Liver (tissue), 3 donors: ENCODE measurements around the gene GRK6.

Experiments used
- EGR1 ChIP-seq, 2 donors: IDR thresholded peaks; 2 replicates each; pipeline ENCODE4 v1.6.1; 2016 to 2018; ENCODE audit warnings: antibody characterized with exemption in 2 of 2, low read depth in 2 of 2
- FOXA1 ChIP-seq: IDR thresholded peaks from 2 replicates; pipeline ENCODE4 v1.6.1; 2016; ENCODE audit warnings: antibody characterized with exemption
- GABPA ChIP-seq, 2 donors: IDR thresholded peaks in 1 of 2; conservative IDR thresholded peaks in 1 of 2; 2 replicates each; pipeline ENCODE4 v1.6.1; 2016; ENCODE audit warnings: antibody characterized with exemption in 2 of 2, mild to moderate bottlenecking in 1 of 2, moderate library complexity in 1 of 2
- JUND ChIP-seq, 2 donors: IDR thresholded peaks; 2 replicates each; pipeline ENCODE4 v1.6.1; 2016; ENCODE audit warnings: antibody characterized with exemption in 2 of 2
- RAD21 ChIP-seq, 2 donors: IDR thresholded peaks; 2 replicates each; pipeline ENCODE4 v1.6.1; 2016; ENCODE audit warnings: antibody characterized with exemption in 2 of 2, mild to moderate bottlenecking in 2 of 2
- RXRA ChIP-seq, 2 donors: IDR thresholded peaks; 2 replicates each; pipeline ENCODE4 v1.6.1; 2017 to 2018; ENCODE audit warnings: antibody characterized with exemption in 2 of 2, mild to moderate bottlenecking in 1 of 2
- SP1 ChIP-seq: IDR thresholded peaks from 2 replicates; pipeline ENCODE4 v1.6.1; 2018; ENCODE audit warnings: antibody characterized with exemption, mild to moderate bottlenecking
- TAF1 ChIP-seq: conservative IDR thresholded peaks from 2 replicates; pipeline ENCODE4 v1.6.1; 2016; ENCODE audit warnings: antibody characterized with exemption, mild to moderate bottlenecking
- YY1 ChIP-seq: IDR thresholded peaks from 2 replicates; pipeline ENCODE4 v1.6.1; 2016; ENCODE audit warnings: antibody characterized with exemption, mild to moderate bottlenecking
- TF ChIP-seq, protein P1 (sequence below): IDR thresholded peaks from 2 replicates; pipeline ENCODE4 v1.6.1; 2016; ENCODE audit warnings: antibody characterized with exemption, mild to moderate bottlenecking
- TF ChIP-seq, protein P2 (sequence below): fragments of 150-350 bp; IDR thresholded peaks from 2 replicates; pipeline ENCODE4 v1.5.1; 2017; ENCODE audit warnings: improper control_type of control experiment, low read depth, low read length; ENCODE audit not compliant: missing input control
- TF ChIP-seq, protein P3 (sequence below): IDR thresholded peaks from 2 replicates; pipeline ENCODE4 v1.6.1; 2016; ENCODE audit warnings: antibody characterized with exemption
- TF ChIP-seq, protein P4 (sequence below): IDR thresholded peaks from 2 replicates; pipeline ENCODE4 v1.6.1; 2016; ENCODE audit warnings: antibody characterized with exemption
- donor health status: healthy.
- donor health status: healthy.

DNA sequence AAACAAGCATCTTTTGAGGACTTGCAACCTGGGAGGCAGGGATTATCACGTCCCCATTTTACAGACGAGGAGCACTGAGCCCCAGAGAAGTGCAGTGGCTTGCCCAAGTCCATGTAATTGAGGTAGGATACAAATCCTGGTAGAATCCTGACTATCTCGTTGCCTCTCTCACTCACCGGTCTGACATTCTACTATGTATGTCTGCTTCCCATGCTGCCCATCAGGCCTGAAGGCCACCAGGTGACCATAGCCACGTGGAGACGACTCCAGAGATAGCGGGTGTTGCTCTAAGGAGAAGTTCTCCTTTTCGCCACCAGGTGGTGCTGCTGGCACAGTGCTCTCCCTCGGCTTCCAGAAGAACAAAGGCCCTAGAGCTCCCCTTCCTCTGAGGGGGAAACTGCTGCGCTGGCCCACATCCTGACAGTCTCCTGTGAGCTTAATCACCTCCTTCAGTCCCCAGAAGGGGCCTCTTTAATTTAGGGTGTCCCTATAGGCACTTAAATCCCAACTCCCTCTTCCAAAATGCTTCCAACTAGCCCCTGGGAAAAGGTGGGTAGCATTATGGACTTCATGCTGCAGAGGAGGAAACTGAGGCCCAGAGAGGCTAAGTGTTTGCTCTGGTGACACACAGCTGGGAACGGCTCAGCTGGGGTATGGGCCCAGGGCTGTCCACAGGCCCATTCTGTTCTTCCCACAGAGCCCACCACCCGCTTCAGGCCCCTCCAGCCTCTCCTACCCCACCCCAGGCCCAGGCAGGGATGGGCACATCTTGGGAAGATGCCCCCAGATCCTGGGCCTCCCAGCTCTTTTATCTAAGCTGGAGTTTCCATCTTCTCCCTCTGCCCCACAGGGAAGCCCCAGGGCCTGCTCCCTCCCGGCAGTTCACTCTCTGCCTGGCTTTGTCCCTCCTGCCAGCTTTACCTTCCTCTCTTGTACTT lies 35.8 kb upstream of the GRK6 start:
- TF ChIP-seq, protein P1, sequence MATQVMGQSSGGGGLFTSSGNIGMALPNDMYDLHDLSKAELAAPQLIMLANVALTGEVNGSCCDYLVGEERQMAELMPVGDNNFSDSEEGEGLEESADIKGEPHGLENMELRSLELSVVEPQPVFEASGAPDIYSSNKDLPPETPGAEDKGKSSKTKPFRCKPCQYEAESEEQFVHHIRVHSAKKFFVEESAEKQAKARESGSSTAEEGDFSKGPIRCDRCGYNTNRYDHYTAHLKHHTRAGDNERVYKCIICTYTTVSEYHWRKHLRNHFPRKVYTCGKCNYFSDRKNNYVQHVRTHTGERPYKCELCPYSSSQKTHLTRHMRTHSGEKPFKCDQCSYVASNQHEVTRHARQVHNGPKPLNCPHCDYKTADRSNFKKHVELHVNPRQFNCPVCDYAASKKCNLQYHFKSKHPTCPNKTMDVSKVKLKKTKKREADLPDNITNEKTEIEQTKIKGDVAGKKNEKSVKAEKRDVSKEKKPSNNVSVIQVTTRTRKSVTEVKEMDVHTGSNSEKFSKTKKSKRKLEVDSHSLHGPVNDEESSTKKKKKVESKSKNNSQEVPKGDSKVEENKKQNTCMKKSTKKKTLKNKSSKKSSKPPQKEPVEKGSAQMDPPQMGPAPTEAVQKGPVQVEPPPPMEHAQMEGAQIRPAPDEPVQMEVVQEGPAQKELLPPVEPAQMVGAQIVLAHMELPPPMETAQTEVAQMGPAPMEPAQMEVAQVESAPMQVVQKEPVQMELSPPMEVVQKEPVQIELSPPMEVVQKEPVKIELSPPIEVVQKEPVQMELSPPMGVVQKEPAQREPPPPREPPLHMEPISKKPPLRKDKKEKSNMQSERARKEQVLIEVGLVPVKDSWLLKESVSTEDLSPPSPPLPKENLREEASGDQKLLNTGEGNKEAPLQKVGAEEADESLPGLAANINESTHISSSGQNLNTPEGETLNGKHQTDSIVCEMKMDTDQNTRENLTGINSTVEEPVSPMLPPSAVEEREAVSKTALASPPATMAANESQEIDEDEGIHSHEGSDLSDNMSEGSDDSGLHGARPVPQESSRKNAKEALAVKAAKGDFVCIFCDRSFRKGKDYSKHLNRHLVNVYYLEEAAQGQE, result no peak
- TF ChIP-seq GABPA (IDR thresholded peaks at IDR 0.05 in 1 of 2, conservative IDR thresholded peaks at IDR 0.05 in 1 of 2) (no peak), EGR1 (IDR thresholded peaks at IDR 0.05; ENCODE audit: low read depth in 2 of 2) (no peak), YY1 (no peak), TAF1 (no peak), RAD21 (IDR thresholded peaks at IDR 0.05) (peak; percentile 96 to 99), JUND (IDR thresholded peaks at IDR 0.05) (no peak), FOXA1 (no peak), RXRA (IDR thresholded peaks at IDR 0.05) (no peak), SP1 (no peak)
- TF ChIP-seq, protein P2, sequence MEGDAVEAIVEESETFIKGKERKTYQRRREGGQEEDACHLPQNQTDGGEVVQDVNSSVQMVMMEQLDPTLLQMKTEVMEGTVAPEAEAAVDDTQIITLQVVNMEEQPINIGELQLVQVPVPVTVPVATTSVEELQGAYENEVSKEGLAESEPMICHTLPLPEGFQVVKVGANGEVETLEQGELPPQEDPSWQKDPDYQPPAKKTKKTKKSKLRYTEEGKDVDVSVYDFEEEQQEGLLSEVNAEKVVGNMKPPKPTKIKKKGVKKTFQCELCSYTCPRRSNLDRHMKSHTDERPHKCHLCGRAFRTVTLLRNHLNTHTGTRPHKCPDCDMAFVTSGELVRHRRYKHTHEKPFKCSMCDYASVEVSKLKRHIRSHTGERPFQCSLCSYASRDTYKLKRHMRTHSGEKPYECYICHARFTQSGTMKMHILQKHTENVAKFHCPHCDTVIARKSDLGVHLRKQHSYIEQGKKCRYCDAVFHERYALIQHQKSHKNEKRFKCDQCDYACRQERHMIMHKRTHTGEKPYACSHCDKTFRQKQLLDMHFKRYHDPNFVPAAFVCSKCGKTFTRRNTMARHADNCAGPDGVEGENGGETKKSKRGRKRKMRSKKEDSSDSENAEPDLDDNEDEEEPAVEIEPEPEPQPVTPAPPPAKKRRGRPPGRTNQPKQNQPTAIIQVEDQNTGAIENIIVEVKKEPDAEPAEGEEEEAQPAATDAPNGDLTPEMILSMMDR, result peak; percentile 97
- TF ChIP-seq, protein P3, sequence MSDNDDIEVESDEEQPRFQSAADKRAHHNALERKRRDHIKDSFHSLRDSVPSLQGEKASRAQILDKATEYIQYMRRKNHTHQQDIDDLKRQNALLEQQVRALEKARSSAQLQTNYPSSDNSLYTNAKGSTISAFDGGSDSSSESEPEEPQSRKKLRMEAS, result no peak
- TF ChIP-seq, protein P4, sequence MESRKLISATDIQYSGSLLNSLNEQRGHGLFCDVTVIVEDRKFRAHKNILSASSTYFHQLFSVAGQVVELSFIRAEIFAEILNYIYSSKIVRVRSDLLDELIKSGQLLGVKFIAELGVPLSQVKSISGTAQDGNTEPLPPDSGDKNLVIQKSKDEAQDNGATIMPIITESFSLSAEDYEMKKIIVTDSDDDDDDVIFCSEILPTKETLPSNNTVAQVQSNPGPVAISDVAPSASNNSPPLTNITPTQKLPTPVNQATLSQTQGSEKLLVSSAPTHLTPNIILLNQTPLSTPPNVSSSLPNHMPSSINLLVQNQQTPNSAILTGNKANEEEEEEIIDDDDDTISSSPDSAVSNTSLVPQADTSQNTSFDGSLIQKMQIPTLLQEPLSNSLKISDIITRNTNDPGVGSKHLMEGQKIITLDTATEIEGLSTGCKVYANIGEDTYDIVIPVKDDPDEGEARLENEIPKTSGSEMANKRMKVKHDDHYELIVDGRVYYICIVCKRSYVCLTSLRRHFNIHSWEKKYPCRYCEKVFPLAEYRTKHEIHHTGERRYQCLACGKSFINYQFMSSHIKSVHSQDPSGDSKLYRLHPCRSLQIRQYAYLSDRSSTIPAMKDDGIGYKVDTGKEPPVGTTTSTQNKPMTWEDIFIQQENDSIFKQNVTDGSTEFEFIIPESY, result no peak
